Adrenal gland (tissue), 5 donors: ENCODE results near the gene CDH5.

Experiments
- CTCF ChIP-seq, 6 experiments: fragments of 450-650 bp in 4 of 6; fragments of 200-600 bp in 2 of 6; sonication (generic) in 1 of 6; IDR thresholded peaks; 1 replicate in 5 of 6; 2 replicates in 1 of 6; pipeline versions ENCODE4 v1.5.1 to v1.8.0; 2016 to 2021; ENCODE audit warnings: antibody characterized with exemption in 6 of 6, mild to moderate bottlenecking in 2 of 6, moderate library complexity in 1 of 6
- POLR2A ChIP-seq, 2 donors: fragments of 450-650 bp; IDR thresholded peaks; one replicate each; pipeline ENCODE4 v1.6.1; 2017; ENCODE audit warnings: antibody characterized with exemption in 2 of 2, mild to moderate bottlenecking in 2 of 2, moderate library complexity in 1 of 2
- donor health status: DM: no; HTN: no; CAD: no.

GRCh38 chr16:66414891-66415290 is 48.4 kb downstream of the CDH5 start:
- TF ChIP-seq CTCF (IDR thresholded peaks at IDR 0.05) (no peak), POLR2A (IDR thresholded peaks at IDR 0.05) (no peak)
